Bone marrow (tissue), 2 donors: ENCODE results near the gene ACOT13.
A peak's percentile ranks its signal among the peaks of the same experiment; 100 is the strongest.
"Not testable (repeated sequence)": the region's sequence is repeated elsewhere in the genome, so short reads cannot be mapped to it uniquely, and the experiment has no call there.

Source experiments
- DNase-seq, 2 donors: peaks; one replicate each; lab custom pipeline; 2025; lab: John Stamatoyannopoulos, UW

The ACOT13 gene

GRCh38 chr6:24666641-24667377 lies at the start of gene ACOT13, which contains the start of gene TDP2:
TSS of gene ACOT13 (plus strand) at chr6:24667077. CDS start at chr6:24667264, 187 bp downstream.
TSS of gene TDP2 (minus strand) at chr6:24666899. CDS start at chr6:24666862, 37 bp downstream.
- DNase-seq: peak; percentile 83 to 94

- DNase-seq: no peak
Observed at GRCh38 chr6:24619661-24620060, 47.2 kb upstream of the ACOT13 start.

DNA sequence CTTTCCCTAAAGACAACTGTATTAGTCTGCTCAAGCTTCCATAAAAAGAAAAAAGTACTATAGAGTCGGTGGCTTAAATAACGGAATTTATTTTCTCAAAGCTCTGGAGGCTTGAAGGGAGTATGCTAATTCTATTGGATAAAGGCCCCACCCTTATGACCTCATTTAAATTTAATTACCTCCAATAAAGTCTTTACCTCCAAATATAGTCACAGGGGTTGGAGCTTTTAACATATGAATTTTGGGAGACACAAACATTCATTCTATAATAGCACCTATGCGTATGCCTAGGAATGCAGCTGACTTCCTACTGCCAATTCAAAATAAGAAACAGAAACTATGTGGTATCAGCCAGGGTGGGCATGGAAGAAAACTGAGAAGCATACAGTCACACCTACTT lies 46.2 kb upstream of the ACOT13 start:
- no peak for DNase-seq

- no peak for DNase-seq
Observed at GRCh38 chr6:24621626-24622289, 45.1 kb upstream of the ACOT13 start.

- DNase-seq: no peak
Observed at GRCh38 chr6:24630856-24631505, 35.9 kb upstream of the ACOT13 start.

DNA sequence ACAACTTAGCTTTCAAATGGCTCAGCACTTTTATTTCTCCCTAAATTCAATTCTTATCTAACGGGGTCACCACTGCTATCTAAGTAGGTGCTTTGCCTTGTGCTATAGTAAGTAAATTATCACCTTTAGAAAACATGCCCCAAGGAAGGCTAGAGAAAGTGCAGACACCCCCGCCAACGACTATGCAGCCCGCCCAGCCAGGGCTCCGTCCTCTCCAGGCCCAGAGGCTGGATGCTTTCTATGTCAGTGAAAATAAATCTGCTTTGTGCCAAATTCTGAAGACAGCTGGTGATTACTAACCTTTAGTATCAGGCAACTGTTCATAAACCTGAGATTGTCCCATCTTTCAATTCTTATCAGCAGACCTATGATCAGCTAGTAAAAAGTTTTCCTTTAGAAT lies 35.2 kb upstream of the ACOT13 start:
- DNase-seq: no peak

DNA sequence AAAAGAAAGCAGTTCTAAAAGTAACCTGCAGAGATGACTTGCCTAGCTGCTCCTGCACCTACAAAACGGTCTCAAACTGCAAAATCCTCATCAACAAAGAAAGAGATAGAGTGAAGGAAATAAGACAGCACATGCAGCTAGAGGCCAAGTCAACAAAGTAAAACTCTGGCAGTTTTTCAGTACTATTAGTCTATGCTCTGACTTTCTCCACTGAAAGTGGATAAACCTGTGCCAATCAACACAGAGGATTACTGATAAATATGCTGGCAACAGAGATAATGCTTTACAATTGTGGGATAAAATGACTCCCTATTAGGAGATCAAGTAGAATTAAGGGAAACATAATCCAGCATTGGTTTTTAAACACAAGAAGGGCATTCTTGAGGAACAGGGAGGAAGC lies 34.3 kb upstream of the ACOT13 start:
- no peak for DNase-seq

- DNase-seq: no peak
Observed at GRCh38 chr6:24636681-24637080, 30.2 kb upstream of the ACOT13 start.

DNA sequence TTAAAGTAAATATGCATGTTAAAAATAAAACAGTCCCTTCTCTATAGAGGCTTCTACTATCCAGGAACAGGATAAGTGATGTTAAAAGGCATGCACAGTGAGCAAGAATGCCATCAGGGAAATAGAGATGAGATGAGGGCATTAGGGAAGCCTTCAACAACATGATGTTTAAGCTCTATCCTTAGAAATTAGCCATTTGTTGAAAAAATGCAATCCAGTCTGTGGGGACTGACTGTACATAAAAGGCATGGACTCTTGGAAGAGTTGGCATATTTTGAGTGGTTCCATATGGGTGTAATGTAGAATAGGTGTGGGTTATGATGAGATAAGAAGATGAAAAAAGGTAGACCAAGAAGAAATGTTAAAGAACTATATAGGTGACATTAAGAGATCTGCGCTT lies 26.7 kb upstream of the ACOT13 start:
- DNase-seq: no peak

DNA sequence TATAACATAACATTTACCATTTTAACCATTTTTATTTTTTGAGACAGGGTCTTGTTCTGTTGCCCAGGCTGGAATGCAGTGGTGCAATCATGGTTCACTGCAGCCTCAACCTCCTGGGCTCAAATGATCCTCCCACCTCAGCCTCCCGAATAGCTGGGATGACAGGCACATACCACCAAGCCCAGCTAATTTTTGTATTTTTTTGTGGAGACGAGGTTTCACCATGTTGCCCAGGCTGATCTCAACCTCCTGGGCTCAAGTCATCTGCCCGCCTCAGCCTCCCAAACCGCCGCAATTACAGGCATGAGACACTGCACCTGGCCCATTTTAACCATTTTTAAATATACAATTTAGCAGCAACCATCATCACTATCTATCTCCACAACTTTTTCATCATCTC lies 26.2 kb upstream of the ACOT13 start:
- DNase-seq: not testable (repeated sequence)

GRCh38 chr6:24642061-24642460 lies 24.8 kb upstream of the ACOT13 start:
- DNase-seq: no peak

DNA sequence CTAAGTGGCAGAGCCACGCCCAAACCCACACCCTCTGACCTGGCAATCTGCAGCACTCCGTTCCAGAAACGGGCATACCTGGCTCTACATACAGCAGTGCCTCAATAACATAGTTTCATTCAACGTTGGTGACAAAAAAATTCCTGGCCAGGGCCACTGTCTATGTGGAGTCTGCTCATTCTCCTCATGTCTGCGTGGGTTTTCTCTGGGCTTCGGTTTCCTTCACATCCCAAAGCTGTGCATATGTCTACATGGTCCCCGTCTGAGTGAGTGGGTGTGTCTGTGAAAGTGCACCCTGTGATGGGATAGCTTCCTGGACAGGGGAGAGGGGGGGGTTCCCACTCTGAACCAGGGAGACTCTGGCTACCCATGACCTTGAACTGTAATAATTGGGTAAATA lies 23.0 kb upstream of the ACOT13 start:
- DNase-seq: no peak

GRCh38 chr6:24644377-24644776 lies 22.5 kb upstream of the ACOT13 start:
- no peak for DNase-seq

DNA sequence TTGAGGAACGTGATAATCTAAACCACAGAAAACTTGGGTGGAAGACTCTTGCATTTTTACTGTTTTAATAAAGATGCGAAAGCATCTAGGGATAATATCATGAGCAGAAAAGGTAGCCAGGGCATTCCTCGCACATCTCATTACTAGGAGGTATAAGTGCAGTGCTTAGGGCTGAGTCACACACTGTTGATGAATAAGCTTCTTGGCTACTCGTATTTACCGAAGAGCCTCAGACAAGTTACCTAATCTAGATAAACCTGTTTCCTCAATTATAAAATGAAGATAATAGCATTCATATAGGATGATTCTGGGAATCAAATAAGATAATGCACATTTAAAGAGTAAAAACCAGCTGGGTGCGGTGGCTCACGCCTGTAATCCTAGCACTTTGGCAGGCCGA lies 20.1 kb upstream of the ACOT13 start:
- no peak for DNase-seq

DNA sequence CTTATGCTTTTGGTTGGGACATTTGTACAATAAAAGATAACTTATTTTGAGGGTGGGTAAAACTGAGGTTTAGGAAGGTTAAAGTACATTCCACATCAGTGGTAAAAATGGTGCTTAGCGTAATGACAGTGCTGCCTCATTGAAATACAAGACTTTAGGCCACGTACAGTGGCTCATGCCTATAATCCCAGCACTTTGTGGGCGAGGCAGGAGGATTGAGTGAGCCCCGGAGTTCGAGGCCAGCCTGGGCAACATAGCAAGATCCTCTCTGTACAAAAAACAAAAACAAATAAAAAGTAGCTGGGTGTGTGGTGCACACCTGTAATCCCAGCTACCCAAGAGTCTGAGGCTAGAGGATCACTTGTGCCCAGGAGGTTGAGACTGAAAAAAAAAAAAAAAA lies 18.6 kb upstream of the ACOT13 start:
- no peak for DNase-seq

DNA sequence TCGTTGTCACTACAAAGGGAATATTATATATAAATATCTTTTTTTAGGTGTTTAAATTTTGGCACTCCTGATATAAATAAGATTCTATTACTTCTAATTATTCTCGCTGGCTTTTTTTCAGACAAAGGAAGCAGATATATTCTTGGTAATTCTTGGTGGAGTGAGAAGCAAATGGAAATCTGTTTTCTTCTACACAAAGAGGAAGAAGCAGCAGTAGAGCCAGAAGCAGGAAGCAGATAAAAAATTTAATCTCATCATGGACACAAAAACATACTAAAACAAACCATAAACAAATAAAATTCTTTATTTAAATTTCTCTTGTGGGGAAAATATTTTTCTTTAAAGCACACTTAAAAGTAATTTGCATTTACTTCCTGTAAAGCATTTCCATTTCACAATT lies 17.2 kb upstream of the ACOT13 start:
- DNase-seq: peak in 1 of 2 donors; percentile 40

- no peak for DNase-seq
Observed at GRCh38 chr6:24650365-24650764, 16.5 kb upstream of the ACOT13 start.

- peak in 1 of 2 donors; percentile 5 for DNase-seq
Observed at GRCh38 chr6:24655215-24655614, 11.7 kb upstream of the ACOT13 start.

- DNase-seq: no peak
Observed at GRCh38 chr6:24658573-24659560, 8.0 kb upstream of the ACOT13 start.

DNA sequence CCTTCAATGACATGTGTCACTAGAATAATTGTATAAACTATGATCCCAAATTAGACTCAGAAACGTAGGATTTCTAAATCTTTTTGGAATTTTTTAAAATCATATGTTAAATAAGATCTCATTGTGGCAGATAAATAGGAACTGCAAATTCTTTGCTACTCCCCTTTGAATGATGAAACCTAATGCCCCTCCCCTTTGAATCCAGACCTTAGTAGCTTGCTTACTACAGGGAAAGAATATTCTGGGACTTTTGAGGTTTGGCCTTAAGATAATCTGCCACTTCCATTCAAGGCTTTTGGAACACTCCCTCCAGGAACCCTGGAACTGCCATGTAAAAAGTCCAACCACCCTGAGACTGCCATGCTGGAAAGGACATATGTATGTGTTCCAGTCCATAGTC lies 7.3 kb upstream of the ACOT13 start:
- DNase-seq: no peak

DNA sequence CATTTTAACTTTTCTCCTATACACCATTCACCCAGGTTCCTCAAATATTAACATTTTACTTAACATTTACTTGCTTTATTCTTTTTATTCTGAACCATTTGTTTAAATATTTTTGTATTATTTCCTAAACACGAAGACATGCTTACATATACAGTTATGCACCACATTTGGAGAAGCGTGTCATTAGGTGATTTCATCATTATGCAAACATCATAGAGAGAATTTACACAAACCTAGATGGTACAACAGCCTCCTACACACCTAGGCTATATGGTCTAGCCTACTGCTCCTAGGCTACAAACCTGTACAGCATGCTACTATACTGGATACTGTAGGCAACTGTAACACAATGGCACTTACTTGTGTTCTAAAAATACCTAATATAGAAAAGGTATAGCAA lies 6.8 kb upstream of the ACOT13 start:
- DNase-seq: no peak

- DNase-seq: not testable (repeated sequence)
Observed at GRCh38 chr6:24661759-24662158, 5.1 kb upstream of the ACOT13 start.
